Fibroblast of lung (primary cell): ENCODE data around the gene RNF113B. TPM values are rescaled to one million over a fixed set of nuclear protein-coding genes. Genes with fewer than 3 reads are reported as not detected.

ENCODE experiments used
- DNase-seq, 2 donors: peaks; one replicate each; pipeline versions ENCODE4 v3.0.0 to v3.0.0-alpha.2; 2010; ENCODE audit warnings: low read depth in 2 of 2
- H2AFZ ChIP-seq: 2 replicates; pipeline ENCODE4 v1.5.1; 2012; ENCODE audit warnings: low read length, control low read depth, inconsistent platforms
- H3K27ac ChIP-seq: 2 replicates; pipeline ENCODE4 v1.5.1; 2011; ENCODE audit warnings: low read length, control low read depth; ENCODE audit not compliant: insufficient read depth
- H3K27me3 ChIP-seq: 2 replicates; pipeline ENCODE4 v1.5.1; 2011; ENCODE audit warnings: mild to moderate bottlenecking, low read length; ENCODE audit not compliant: control insufficient read depth, insufficient read depth
- H3K36me3 ChIP-seq: 2 replicates; pipeline ENCODE4 v1.5.1; 2011; ENCODE audit warnings: low read length; ENCODE audit not compliant: control insufficient read depth, insufficient read depth
- H3K4me1 ChIP-seq: 2 replicates; pipeline ENCODE4 v1.5.1; 2011; ENCODE audit warnings: low read length; ENCODE audit not compliant: control insufficient read depth, insufficient read depth; ENCODE audit errors: extremely low read depth
- H3K4me2 ChIP-seq: 2 replicates; pipeline ENCODE4 v1.5.1; 2011; ENCODE audit warnings: low read length, control low read depth; ENCODE audit not compliant: insufficient read depth; ENCODE audit errors: extremely low read depth
- H3K4me3 ChIP-seq, 4 experiments: fragments of 200-600 bp in 1 of 4; sonication (generic) in 1 of 4; replicated peaks in 1 of 4; 2 replicates each; pipeline ENCODE4 v1.5.1; 2011 to 2016; ENCODE audit warnings: low read length in 4 of 4, low read depth in 3 of 4, mild to moderate bottlenecking in 3 of 4, control low read depth in 2 of 4, inconsistent platforms in 1 of 4, mixed read lengths in 1 of 4; ENCODE audit not compliant: insufficient read depth in 1 of 4; ENCODE audit errors: control extremely low read depth in 1 of 4
- H3K79me2 ChIP-seq: 2 replicates; pipeline ENCODE4 v1.5.1; 2012; ENCODE audit warnings: mild to moderate bottlenecking, low read length, inconsistent platforms; ENCODE audit not compliant: control insufficient read depth, insufficient read depth
- H3K9ac ChIP-seq: 2 replicates; pipeline ENCODE4 v1.5.1; 2011; ENCODE audit warnings: mild to moderate bottlenecking, low read length, control low read depth; ENCODE audit not compliant: insufficient read depth
- H3K9me3 ChIP-seq: 2 replicates; pipeline ENCODE4 v1.5.1; 2012; ENCODE audit warnings: low read depth, low read length; ENCODE audit not compliant: control insufficient read depth, insufficient read depth
- H4K20me1 ChIP-seq: 2 replicates; pipeline ENCODE4 v1.5.1; 2011; ENCODE audit warnings: low read length; ENCODE audit not compliant: control insufficient read depth, insufficient read depth; ENCODE audit errors: extremely low read depth
- CTCF ChIP-seq, 2 donors: IDR thresholded peaks in 1 of 2; conservative IDR thresholded peaks in 1 of 2; 1 replicate in 1 of 2; 2 replicates in 1 of 2; pipeline ENCODE4 v1.5.1; 2011 to 2012; ENCODE audit warnings: low read length in 2 of 2, control low read depth in 1 of 2, inconsistent platforms in 1 of 2, low read depth in 1 of 2, mild to moderate bottlenecking in 1 of 2
- EZH2 ChIP-seq: IDR thresholded peaks from 2 replicates; pipeline ENCODE4 v1.5.1; 2012; ENCODE audit warnings: low read length, control low read depth, mild to moderate bottlenecking; ENCODE audit errors: missing control alignments
- polyA plus RNA-seq, 2 donors: library from polyadenylated mRNA; depleted of rRNA in 1 of 2; stranded (reverse) in 1 of 2; unstranded in 1 of 2; fragments of >200 nt; gene quantifications; 2 replicates each; pipeline ENCODE4 v1.2.1, GENCODE V29; 2011 to 2012; ENCODE audit warnings: missing spikeins in 1 of 2
- total RNA-seq: library from RNA; depleted of rRNA; stranded (reverse); fragments of >200 nt; gene quantifications from 2 replicates; pipeline ENCODE4 v1.2.1, GENCODE V29; 2014

RNF113B gene
- total and polyA plus RNA-seq, 2 donors (not counting 1 experiment from before 2014, with no cell fraction given), result not detected

GRCh38 chr13:98182589-98182988, 5.5 kb upstream of the RNF113B start:
- H3K9ac ChIP-seq, result no peak overlapping the region
- no peaks in the 10 kb centered on the region for H4K20me1 ChIP-seq
- H3K79me2 ChIP-seq, result peaks cover 74% of the 10 kb centered on the region
- DNase-seq, result no peak
- no peaks in the 10 kb centered on the region for H3K9me3 ChIP-seq
- no peak overlapping the region for H3K27ac ChIP-seq
- H2AFZ ChIP-seq, result no peak overlapping the region
- no peaks in the 10 kb centered on the region for H3K36me3 ChIP-seq
- no peak overlapping the region for H3K4me2 ChIP-seq
- no peak for TF ChIP-seq EZH2
- TF ChIP-seq CTCF (conservative IDR thresholded peaks at IDR 0.05 in 1 of 2, IDR thresholded peaks at IDR 0.05 in 1 of 2; ENCODE audit: low read depth in 1 of 2, low read length in 2 of 2), result no peak
- no peaks in the 10 kb centered on the region for H3K27me3 ChIP-seq
- no peak overlapping the region for H3K4me3 ChIP-seq
- H3K4me1 ChIP-seq, result no peaks in the 10 kb centered on the region

DNA sequence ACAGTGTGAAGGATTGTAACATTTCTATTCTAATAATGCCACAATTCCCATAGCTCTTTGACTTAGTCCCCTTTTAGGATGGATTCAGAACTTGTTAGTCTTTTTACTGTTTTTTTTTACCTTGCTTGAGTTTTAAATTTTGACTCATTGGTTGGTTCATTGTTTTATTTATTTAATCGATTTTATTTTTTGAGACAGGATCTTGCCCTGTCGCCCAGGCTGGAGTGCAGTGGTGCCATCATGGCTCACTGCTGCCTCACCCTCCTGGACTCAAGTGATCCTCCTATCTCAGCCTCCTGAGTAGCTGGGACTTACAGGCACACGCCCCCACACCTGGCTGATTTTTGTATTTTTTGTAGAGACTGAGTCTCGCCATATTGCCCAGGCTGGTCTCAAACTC, 5.1 kb upstream of the RNF113B start:
- Histone ChIP-seq H3K79me2 (peaks cover 72% of the 10 kb centered on the region), H3K27me3 (no peaks in the 10 kb centered on the region), H3K9me3 (no peaks in the 10 kb centered on the region), H3K36me3 (no peaks in the 10 kb centered on the region), H4K20me1 (no peaks in the 10 kb centered on the region), H3K4me2 (no peak overlapping the region), H2AFZ (no peak overlapping the region), H3K4me3 (no peak overlapping the region), H3K27ac (no peak overlapping the region), H3K4me1 (no peaks in the 10 kb centered on the region), H3K9ac (no peak overlapping the region)
- TF ChIP-seq EZH2 (no peak), CTCF (conservative IDR thresholded peaks at IDR 0.05 in 1 of 2, IDR thresholded peaks at IDR 0.05 in 1 of 2; ENCODE audit: low read depth in 1 of 2, low read length in 2 of 2) (no peak)
- no peak for DNase-seq

DNA sequence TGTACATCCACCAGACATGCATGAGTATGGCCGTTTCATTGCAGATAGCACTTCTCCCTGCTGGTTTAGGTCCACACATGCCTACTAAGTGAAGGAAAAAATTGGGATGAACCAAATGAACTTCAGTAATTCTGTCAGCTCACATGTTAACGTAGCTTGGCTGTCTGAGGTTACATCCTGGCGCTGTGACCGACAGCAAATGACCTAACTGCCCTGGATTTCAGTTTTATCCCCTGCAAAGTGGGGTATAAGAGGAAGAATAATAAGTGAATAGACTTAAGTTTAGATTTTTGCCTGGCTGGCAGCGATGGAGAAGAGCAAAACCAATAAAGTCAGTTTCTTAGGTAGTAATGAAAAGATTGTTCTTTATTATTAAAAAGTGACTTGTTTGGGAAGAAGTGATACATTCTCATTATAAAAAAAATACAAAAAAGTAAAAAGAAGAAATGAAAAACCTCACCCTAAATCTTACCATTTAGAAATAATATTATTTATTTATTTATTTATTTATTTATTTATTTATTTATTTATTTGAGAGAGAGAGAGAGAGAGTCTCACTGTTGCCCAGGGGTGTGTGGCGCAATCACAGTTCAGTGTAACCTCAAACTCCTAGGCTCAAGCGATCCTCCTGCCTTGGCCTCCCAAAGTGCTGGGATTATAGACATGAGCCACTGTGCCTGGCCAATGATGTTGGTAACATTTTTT, 4.2 kb upstream of the RNF113B start:
- Histone ChIP-seq H2AFZ (no peak overlapping the region), H3K79me2 (peaks cover 74% of the 10 kb centered on the region), H4K20me1 (no peaks in the 10 kb centered on the region)

More for the DNA sequence above, 4.2 kb upstream of the RNF113B start:
- Histone ChIP-seq H3K4me1 (peaks cover under 1% of the 10 kb centered on the region), H3K36me3 (no peaks in the 10 kb centered on the region), H3K27ac (no peak overlapping the region), H3K4me2 (no peak overlapping the region), H3K4me3 (no peak overlapping the region), H3K9ac (no peak overlapping the region), H3K9me3 (no peaks in the 10 kb centered on the region), H3K27me3 (no peaks in the 10 kb centered on the region)
- TF ChIP-seq CTCF (conservative IDR thresholded peaks at IDR 0.05 in 1 of 2, IDR thresholded peaks at IDR 0.05 in 1 of 2; ENCODE audit: low read depth in 1 of 2, low read length in 2 of 2), result no peak
- TF ChIP-seq EZH2, result no peak
- DNase-seq, result peak in 1 of 2 donors; percentile 46
